Neural cell (in vitro differentiated cells): ENCODE results near the gene XXYLT1. TPM values are rescaled to one million over a fixed set of nuclear protein-coding genes. Genes with fewer than 3 reads are reported as not detected.

Experiments
- H2AFZ ChIP-seq: fragments of 200-600, 300-800 bp; sonication (generic), shearing (Covaris generic); 2 replicates; pipeline ENCODE4 v1.6.0; 2014; ENCODE audit warnings: low read depth, mild to moderate bottlenecking, antibody characterized with exemption, low read length, moderate library complexity
- H3F3A ChIP-seq: fragments of 200-600 bp; shearing (Covaris generic); 2 replicates; pipeline ENCODE4 v1.6.1; 2016; ENCODE audit warnings: mild to moderate bottlenecking, moderate library complexity, mixed read lengths, antibody characterized with exemption, low read length; ENCODE audit not compliant: insufficient read depth, poor library complexity, severe bottlenecking
- H3K27ac ChIP-seq: fragments of 200-600, 300-800 bp; sonication (generic), shearing (Covaris generic); 2 replicates; pipeline ENCODE4 v1.5.1; 2014; ENCODE audit warnings: mild to moderate bottlenecking, low read length, moderate library complexity
- H3K27me3 ChIP-seq: fragments of 300-800, 200-600 bp; sonication (generic), shearing (Covaris generic); 2 replicates; pipeline ENCODE4 v1.6.0; 2014; ENCODE audit warnings: mild to moderate bottlenecking, low read depth, low read length, moderate library complexity; ENCODE audit not compliant: insufficient read depth
- H3K36me3 ChIP-seq: fragments of 300-800, 200-600 bp; sonication (generic), shearing (Covaris generic); 2 replicates; pipeline ENCODE4 v1.5.1; 2014; ENCODE audit warnings: mild to moderate bottlenecking, antibody characterized with exemption, low read length, moderate library complexity; ENCODE audit not compliant: insufficient read depth
- H3K4me2 ChIP-seq: fragments of 300-800, 200-600 bp; sonication (generic), shearing (Covaris generic); 2 replicates; pipeline ENCODE4 v1.6.0; 2014; ENCODE audit warnings: mild to moderate bottlenecking, low read length
- H3K4me3 ChIP-seq: fragments of 300-800, 200-600 bp; sonication (generic), shearing (Covaris generic); 2 replicates; pipeline ENCODE4 v1.5.1; 2014; ENCODE audit warnings: mild to moderate bottlenecking, low read length, moderate library complexity
- H3K79me2 ChIP-seq: fragments of 200-600 bp; shearing (Covaris generic); replicated peaks from 2 replicates; pipeline ENCODE4 v1.6.0; 2014; ENCODE audit warnings: mild to moderate bottlenecking, low read length, moderate library complexity; ENCODE audit not compliant: insufficient read depth
- H3K9ac ChIP-seq: fragments of 300-800, 200-600 bp; sonication (generic), shearing (Covaris generic); 2 replicates; pipeline ENCODE4 v1.6.1; 2016; ENCODE audit warnings: mild to moderate bottlenecking, low read length, mixed read lengths
- H3K9me2 ChIP-seq: fragments of 200-600 bp; shearing (Covaris generic); 2 replicates; pipeline ENCODE4 v1.6.1; 2016; ENCODE audit warnings: mild to moderate bottlenecking, low read length, mixed read lengths; ENCODE audit not compliant: insufficient read depth
- H3K9me3 ChIP-seq: fragments of 200-600, 300-800 bp; sonication (generic), shearing (Covaris generic); 2 replicates; pipeline ENCODE4 v1.6.1; 2016; ENCODE audit warnings: mild to moderate bottlenecking, mixed run types, low read length, moderate library complexity, mixed read lengths
- H4K20me1 ChIP-seq: fragments of 200-600 bp; shearing (Covaris generic); 2 replicates; pipeline ENCODE4 v1.6.1; 2016; ENCODE audit warnings: mild to moderate bottlenecking, mixed run types; ENCODE audit not compliant: insufficient read depth
- CTCF ChIP-seq: fragments of 450-650 bp; IDR thresholded peaks from 2 replicates; pipeline ENCODE4 v1.5.1; 2014; ENCODE audit warnings: antibody characterized with exemption, mild to moderate bottlenecking, moderate library complexity; ENCODE audit not compliant: poor library complexity, severe bottlenecking
- EP300 ChIP-seq: fragments of 450-650 bp; conservative IDR thresholded peaks from 2 replicates; pipeline ENCODE4 v1.6.1; 2014; ENCODE audit warnings: antibody characterized with exemption, mild to moderate bottlenecking, moderate library complexity; ENCODE audit not compliant: poor library complexity, severe bottlenecking
- EZH2 ChIP-seq: fragments of 200-600, 300-800 bp; shearing (Covaris generic), sonication (generic); IDR thresholded peaks from 2 replicates; pipeline ENCODE4 v1.6.1; 2014; ENCODE audit warnings: antibody characterized with exemption, low read length, borderline replicate concordance, mild to moderate bottlenecking; ENCODE audit not compliant: insufficient read depth, poor library complexity, severe bottlenecking
- MXI1 ChIP-seq: fragments of 450-650 bp; conservative IDR thresholded peaks from 2 replicates; pipeline ENCODE4 v1.6.1; 2014; ENCODE audit warnings: antibody characterized with exemption, mild to moderate bottlenecking; ENCODE audit not compliant: poor library complexity, severe bottlenecking
- POLR2AphosphoS5 ChIP-seq: IDR thresholded peaks from 2 replicates; pipeline ENCODE4 v1.6.1; 2012
- RAD21 ChIP-seq: fragments of 450-650 bp; conservative IDR thresholded peaks from 2 replicates; pipeline ENCODE4 v1.6.1; 2014; ENCODE audit warnings: antibody characterized with exemption, mild to moderate bottlenecking, moderate library complexity
- SMC3 ChIP-seq: fragments of 450-650 bp; conservative IDR thresholded peaks from 2 replicates; pipeline ENCODE4 v1.6.1; 2014; ENCODE audit warnings: antibody characterized with exemption, mild to moderate bottlenecking, moderate library complexity; ENCODE audit not compliant: poor library complexity
- TAF1 ChIP-seq: IDR thresholded peaks from 2 replicates; pipeline ENCODE4 v1.6.1; 2012; ENCODE audit warnings: low read depth
- polyA plus RNA-seq: library from polyadenylated mRNA; depleted of rRNA; stranded (reverse); fragments of >200 nt; gene quantifications from 2 replicates; pipeline ENCODE4 v1.2.3, GENCODE V29; 2014
- TF ChIP-seq, protein P1 (sequence below): IDR thresholded peaks from 2 replicates; pipeline ENCODE4 v1.6.1; 2012; ENCODE audit warnings: borderline replicate concordance

XXYLT1 gene
- polyA plus RNA-seq, 1 donor from 2014 or later = 25.4 TPM

DNA sequence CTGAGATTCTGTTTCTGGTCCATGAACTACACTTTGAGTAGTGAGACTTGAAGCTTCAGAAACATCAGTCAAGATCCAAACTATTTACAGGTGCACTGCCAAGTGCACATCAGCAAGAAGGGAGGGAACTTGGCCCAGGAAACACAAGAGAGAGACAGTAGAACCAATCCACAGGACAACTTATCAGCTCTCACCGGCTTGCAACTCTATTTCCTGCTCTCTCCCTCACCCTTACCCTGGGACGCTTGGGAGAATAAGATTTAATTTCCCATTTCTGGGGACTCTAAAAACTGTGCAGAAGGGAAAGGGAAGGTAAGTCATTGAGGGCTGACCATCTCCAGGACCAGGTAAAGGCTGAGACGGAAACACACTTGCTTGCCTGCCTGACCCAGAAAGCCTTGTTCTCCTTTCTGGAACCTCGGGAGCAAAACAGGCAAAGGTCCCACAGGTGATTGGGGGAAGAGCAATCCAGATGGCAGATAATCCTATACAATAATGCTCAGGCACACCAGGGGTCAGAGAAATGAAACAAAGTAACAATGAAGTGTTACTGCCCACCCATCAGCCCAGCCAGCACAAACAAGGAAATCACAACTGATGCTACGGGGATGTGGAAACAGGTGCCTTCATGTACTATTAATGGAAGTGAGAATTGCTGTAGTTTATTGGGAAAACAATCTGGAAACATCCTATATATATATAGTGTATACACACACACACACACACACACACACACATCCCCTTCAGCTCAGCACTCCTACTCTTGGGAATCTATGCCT is 154.4 kb downstream of the XXYLT1 start:
- H3K4me2 ChIP-seq = no peak overlapping the region
- H3K79me2 ChIP-seq = no peaks in the 10 kb centered on the region
- no peak overlapping the region for H3K4me3 ChIP-seq
- no peak overlapping the region for H2AFZ ChIP-seq
- no peaks in the 10 kb centered on the region for H3K9me3 ChIP-seq
- H3K36me3 ChIP-seq = no peaks in the 10 kb centered on the region
- H3K27ac ChIP-seq = no peak overlapping the region
- no peak for TF ChIP-seq MXI1
- no peak for TF ChIP-seq EP300
- no peak for TF ChIP-seq SMC3
- TF ChIP-seq CTCF = no peak
- no peak for TF ChIP-seq EZH2
- H3K9me2 ChIP-seq = no peaks in the 10 kb centered on the region
- no peaks in the 10 kb centered on the region for H3F3A ChIP-seq
- H3K27me3 ChIP-seq = no peaks in the 10 kb centered on the region
- H3K9ac ChIP-seq = no peak overlapping the region
- no peaks in the 10 kb centered on the region for H4K20me1 ChIP-seq

DNA sequence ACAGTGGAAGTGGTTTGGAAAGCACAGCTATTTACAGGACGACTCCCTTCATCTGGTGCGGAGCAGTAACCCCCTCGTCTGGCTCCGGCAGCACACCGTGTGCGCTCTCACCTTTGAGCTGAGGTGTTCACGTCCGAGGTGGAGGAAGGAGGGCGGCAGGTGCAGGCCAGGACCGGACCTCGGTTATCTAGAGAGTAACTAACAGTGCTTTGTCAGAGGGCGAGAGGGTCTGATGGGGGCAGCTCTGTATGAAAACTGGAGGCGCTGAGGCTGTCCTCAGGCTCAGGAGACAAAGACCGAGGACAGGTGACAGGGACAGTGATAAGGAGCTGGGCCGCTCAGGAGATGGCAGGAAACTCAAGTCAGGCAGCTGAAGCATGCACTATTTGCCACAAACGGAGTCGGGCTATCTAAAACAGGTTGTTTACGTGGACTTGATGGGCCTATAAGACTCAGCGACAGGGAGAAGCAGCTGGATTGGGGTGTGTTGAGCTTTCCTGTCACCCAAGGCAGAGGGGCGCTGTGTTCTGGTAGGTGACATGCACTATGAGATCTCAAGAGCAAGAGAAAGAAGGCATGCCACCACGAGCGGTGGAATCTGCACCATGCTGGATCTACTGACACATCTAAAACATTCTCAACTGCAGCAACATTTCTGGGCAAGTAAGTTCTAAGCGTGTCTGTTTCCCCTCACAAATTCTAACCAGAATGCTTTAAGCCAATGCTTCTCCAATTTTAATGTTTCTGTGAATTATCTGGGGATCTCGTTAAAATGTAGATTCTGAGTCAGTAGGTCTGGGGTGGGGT is 155.2 kb downstream of the XXYLT1 start:
- no peak overlapping the region for H3K4me3 ChIP-seq
- TF ChIP-seq TAF1 (no peak), EP300 (no peak), MXI1 (no peak), SMC3 (no peak), RAD21 (no peak), EZH2 (no peak), POLR2AphosphoS5 (no peak), CTCF (no peak)
- TF ChIP-seq, protein P1, sequence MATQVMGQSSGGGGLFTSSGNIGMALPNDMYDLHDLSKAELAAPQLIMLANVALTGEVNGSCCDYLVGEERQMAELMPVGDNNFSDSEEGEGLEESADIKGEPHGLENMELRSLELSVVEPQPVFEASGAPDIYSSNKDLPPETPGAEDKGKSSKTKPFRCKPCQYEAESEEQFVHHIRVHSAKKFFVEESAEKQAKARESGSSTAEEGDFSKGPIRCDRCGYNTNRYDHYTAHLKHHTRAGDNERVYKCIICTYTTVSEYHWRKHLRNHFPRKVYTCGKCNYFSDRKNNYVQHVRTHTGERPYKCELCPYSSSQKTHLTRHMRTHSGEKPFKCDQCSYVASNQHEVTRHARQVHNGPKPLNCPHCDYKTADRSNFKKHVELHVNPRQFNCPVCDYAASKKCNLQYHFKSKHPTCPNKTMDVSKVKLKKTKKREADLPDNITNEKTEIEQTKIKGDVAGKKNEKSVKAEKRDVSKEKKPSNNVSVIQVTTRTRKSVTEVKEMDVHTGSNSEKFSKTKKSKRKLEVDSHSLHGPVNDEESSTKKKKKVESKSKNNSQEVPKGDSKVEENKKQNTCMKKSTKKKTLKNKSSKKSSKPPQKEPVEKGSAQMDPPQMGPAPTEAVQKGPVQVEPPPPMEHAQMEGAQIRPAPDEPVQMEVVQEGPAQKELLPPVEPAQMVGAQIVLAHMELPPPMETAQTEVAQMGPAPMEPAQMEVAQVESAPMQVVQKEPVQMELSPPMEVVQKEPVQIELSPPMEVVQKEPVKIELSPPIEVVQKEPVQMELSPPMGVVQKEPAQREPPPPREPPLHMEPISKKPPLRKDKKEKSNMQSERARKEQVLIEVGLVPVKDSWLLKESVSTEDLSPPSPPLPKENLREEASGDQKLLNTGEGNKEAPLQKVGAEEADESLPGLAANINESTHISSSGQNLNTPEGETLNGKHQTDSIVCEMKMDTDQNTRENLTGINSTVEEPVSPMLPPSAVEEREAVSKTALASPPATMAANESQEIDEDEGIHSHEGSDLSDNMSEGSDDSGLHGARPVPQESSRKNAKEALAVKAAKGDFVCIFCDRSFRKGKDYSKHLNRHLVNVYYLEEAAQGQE = no peak
- no peak overlapping the region for H3K4me2 ChIP-seq
- H3K9ac ChIP-seq = no peak overlapping the region
- no peaks in the 10 kb centered on the region for H3K27me3 ChIP-seq
- no peaks in the 10 kb centered on the region for H3K9me3 ChIP-seq
- H4K20me1 ChIP-seq = no peaks in the 10 kb centered on the region
- no peaks in the 10 kb centered on the region for H3K79me2 ChIP-seq
- no peaks in the 10 kb centered on the region for H3K36me3 ChIP-seq
- H3K27ac ChIP-seq = no peak overlapping the region
- no peaks in the 10 kb centered on the region for H3K9me2 ChIP-seq
- no peak overlapping the region for H2AFZ ChIP-seq
- no peaks in the 10 kb centered on the region for H3F3A ChIP-seq
